Body of pancreas (tissue), 4 donors: ENCODE data around the gene SPP2. TPM values are rescaled to one million over a fixed set of nuclear protein-coding genes. Genes with fewer than 3 reads are reported as not detected.

Experiments used
- ATAC-seq: fragments of 150-250 bp; one replicate; pipeline ENCODE4 v1.9.1; 2016
- DNase-seq, 4 donors: peaks; one replicate each; pipeline ENCODE4 v3.0.0-alpha.2; 2019
- H3K27ac ChIP-seq, 4 donors: fragments of 200-600 bp; sonication (generic); 1 replicate in 3 of 4; 2 replicates in 1 of 4; pipeline versions ENCODE4 v1.5.1 to v1.6.1; 2016 to 2019; ENCODE audit warnings: mild to moderate bottlenecking in 1 of 4, mixed read lengths in 1 of 4, moderate library complexity in 1 of 4
- H3K27me3 ChIP-seq, 2 donors: fragments of 200-600 bp; sonication (generic); one replicate each; pipeline ENCODE4 v1.6.0; 2016; ENCODE audit warnings: mild to moderate bottlenecking in 1 of 2
- H3K36me3 ChIP-seq, 2 donors: fragments of 200-600 bp; sonication (generic); replicated peaks in 1 of 2; 2 replicates each; pipeline ENCODE4 v1.5.1; 2016; ENCODE audit warnings: low read depth in 2 of 2; ENCODE audit not compliant: insufficient read depth in 1 of 2
- H3K4me1 ChIP-seq: fragments of 200-600 bp; sonication (generic); one replicate; pipeline ENCODE4 v1.6.0; 2016
- H3K4me3 ChIP-seq, 2 donors: fragments of 200-600 bp; sonication (generic); 1 replicate in 1 of 2; 2 replicates in 1 of 2; pipeline ENCODE4 v1.5.1; 2016 to 2019
- H3K9me3 ChIP-seq, 3 donors: fragments of 200-600 bp; sonication (generic); 1 replicate in 2 of 3; 2 replicates in 1 of 3; pipeline ENCODE4 v1.5.1; 2016
- CTCF ChIP-seq, 7 experiments: fragments of 450-650 bp in 4 of 7; fragments of 200-600 bp in 3 of 7; sonication (generic) in 3 of 7; IDR thresholded peaks; one replicate each; pipeline ENCODE4 v1.5.1; 2016 to 2019; ENCODE audit warnings: antibody characterized with exemption in 7 of 7
- POLR2A ChIP-seq, 3 donors: fragments of 450-650 bp; IDR thresholded peaks; one replicate each; pipeline ENCODE4 v1.6.1; 2016; ENCODE audit warnings: antibody characterized with exemption in 3 of 3, mild to moderate bottlenecking in 2 of 3
- WGBS, 2 donors: methylation state at CpG; one replicate each; pipeline ENCODE4 v1.1.5; 2017; 5-methylcytosine and 5-hydroxymethylcytosine counted together
- intact Hi-C: fragments of 100-400 bp; cut with DNase I; formaldehyde crosslinking; loops from one replicate; pipeline ENCODE4 v1.15.1; 2023
- total RNA-seq, 2 donors: library from RNA; depleted of rRNA; stranded (reverse); fragments of >200 nt; gene quantifications; one replicate each; pipeline ENCODE4 v1.1.0, GENCODE V29; 2016

The SPP2 gene
- total RNA-seq, 2 donors from 2014 or later, result not detected

DNA sequence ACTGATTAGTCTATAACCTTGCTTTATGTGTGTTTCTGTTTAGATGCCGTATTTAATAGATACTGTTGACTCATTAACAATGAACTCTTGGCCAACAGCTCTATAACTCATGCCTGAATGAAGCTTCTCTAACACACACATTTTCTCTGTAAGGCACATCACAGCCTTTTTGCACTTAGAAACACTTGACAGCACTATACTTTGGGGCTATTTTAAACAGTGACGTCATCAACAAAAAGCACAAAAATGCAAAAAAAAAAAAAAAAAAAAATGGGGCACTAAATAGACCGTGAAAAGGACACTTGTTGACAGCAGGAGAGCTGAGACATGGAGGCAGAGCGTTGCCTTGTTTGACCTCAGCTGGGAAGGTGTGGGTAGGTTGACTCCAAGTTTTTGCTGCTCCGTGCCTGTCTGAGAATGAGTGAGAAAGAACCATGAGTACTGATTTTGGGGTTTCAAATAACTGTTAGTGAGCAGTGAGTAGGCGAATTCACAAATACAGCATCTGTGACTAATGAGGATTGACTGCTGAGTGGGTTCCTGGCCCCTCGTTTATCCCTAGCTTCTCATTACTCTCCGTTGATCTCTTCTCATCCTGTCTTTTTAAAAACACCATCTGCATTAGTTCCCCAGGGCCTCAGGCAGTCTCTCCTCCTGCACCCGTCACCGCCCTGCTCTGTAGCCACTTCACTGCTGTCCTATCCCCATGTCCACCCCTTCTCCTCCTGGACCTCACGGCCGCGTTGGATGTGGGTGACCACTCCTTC, 24.4 kb downstream of the SPP2 start:
- 74 to 75% methylated on average over 13 of the region's 13 CpGs for WGBS, 2 donors
- H3K4me3 ChIP-seq, result no peak overlapping the region
- no peaks in the 10 kb centered on the region for H3K9me3 ChIP-seq
- H3K27me3 ChIP-seq, result no peaks in the 10 kb centered on the region
- intact Hi-C loops, result no loop called here
- no peak for ATAC-seq
- H3K4me1 ChIP-seq, result no peaks in the 10 kb centered on the region
- no peak for DNase-seq
- H3K27ac ChIP-seq, result no peak overlapping the region
- TF ChIP-seq POLR2A (IDR thresholded peaks at IDR 0.05), result no peak
- no peak for TF ChIP-seq CTCF (IDR thresholded peaks at IDR 0.05)
- no peaks in the 10 kb centered on the region for H3K36me3 ChIP-seq

DNA sequence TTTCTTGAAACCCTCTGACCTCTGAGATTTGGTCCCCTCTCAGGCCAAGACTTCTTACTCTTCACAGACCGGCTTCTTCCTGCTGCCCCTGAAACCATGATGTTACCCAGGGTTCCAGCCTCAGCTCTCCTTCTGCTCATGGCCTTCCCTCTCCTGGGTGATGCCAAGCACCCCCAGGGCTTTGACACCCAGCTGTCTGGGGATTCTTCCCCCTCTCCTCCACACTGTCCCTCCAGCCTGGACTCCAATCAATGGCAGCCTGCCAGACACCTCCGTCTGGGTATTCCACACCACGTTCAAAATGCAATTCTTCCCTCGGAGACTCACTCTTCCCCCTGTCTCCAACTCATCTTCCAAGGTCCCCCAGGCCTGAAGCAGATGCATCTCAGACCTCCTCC, 25.0 kb downstream of the SPP2 start:
- H3K4me3 ChIP-seq, result no peak overlapping the region
- 68 to 73% methylated on average over 4 of the region's 4 CpGs for WGBS, 2 donors
- H3K9me3 ChIP-seq, result no peaks in the 10 kb centered on the region
- ATAC-seq (no peak), DNase-seq (no peak)
- no peaks in the 10 kb centered on the region for H3K4me1 ChIP-seq
- H3K27ac ChIP-seq, result no peak overlapping the region
- H3K36me3 ChIP-seq, result no peaks in the 10 kb centered on the region
- no peaks in the 10 kb centered on the region for H3K27me3 ChIP-seq
- intact Hi-C loops, result no loop called here
- TF ChIP-seq POLR2A (IDR thresholded peaks at IDR 0.05), result no peak
- no peak for TF ChIP-seq CTCF (IDR thresholded peaks at IDR 0.05)

- no peaks in the 10 kb centered on the region for H3K4me1 ChIP-seq
- H3K27me3 ChIP-seq, result no peaks in the 10 kb centered on the region
- H3K27ac ChIP-seq, result no peak overlapping the region
- 67 to 75% methylated on average over 7 to 8 of the region's 8 CpGs for WGBS, 2 donors
- intact Hi-C loops, result no loop called here
- no peaks in the 10 kb centered on the region for H3K9me3 ChIP-seq
- ATAC-seq (no peak), DNase-seq (no peak)
- TF ChIP-seq CTCF (IDR thresholded peaks at IDR 0.05) (no peak), POLR2A (IDR thresholded peaks at IDR 0.05) (no peak)
- no peak overlapping the region for H3K4me3 ChIP-seq
- no peaks in the 10 kb centered on the region for H3K36me3 ChIP-seq
These were observed 25.4 kb downstream of the SPP2 start for GRCh38 chr2:234075947-234076346.

DNA sequence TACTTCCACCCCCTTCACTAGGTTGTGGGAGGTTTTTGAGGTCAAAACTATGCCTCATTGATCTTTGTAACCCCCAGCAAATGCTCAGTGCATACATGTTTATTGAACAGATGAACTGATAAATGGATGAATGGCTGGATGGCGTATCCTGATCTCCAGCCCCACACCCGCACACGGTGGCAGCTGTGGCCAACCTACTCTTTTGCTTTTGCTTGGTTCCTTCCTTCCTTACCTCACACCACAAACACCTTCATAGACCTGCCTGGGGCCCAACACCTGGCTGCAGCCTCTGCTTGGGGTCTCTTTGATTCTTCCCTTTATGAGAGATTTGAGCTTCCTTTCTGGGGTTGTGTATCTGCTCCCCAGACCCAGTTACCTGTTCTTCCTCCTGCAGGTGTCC, 25.9 kb downstream of the SPP2 start:
- Histone ChIP-seq H3K27ac (no peak overlapping the region), H3K9me3 (no peaks in the 10 kb centered on the region), H3K4me3 (no peak overlapping the region), H3K4me1 (no peaks in the 10 kb centered on the region), H3K27me3 (no peaks in the 10 kb centered on the region), H3K36me3 (no peaks in the 10 kb centered on the region)
- ATAC-seq (no peak), DNase-seq (no peak)
- TF ChIP-seq CTCF (IDR thresholded peaks at IDR 0.05), result no peak
- no peak for TF ChIP-seq POLR2A (IDR thresholded peaks at IDR 0.05)
- intact Hi-C loops, result no loop called here
- 44 to 45% methylated on average over 3 of the region's 3 CpGs for WGBS, 2 donors

GRCh38 chr2:234078129-234078528, 27.6 kb downstream of the SPP2 start:
- no peak for ATAC-seq
- WGBS, 2 donors, result 86 to 100% methylated on average over 2 of the region's 2 CpGs
- no peak overlapping the region for H3K4me3 ChIP-seq
- H3K9me3 ChIP-seq, result no peaks in the 10 kb centered on the region
- no peaks in the 10 kb centered on the region for H3K27me3 ChIP-seq
- no peak overlapping the region for H3K27ac ChIP-seq
- intact Hi-C loops, result no loop called here
- TF ChIP-seq POLR2A (IDR thresholded peaks at IDR 0.05) (no peak), CTCF (IDR thresholded peaks at IDR 0.05) (no peak)
- DNase-seq, result no peak
- H3K36me3 ChIP-seq, result no peaks in the 10 kb centered on the region
- peaks cover 16% of the 10 kb centered on the region for H3K4me1 ChIP-seq
